AG04450 (cell line): ENCODE measurements around the gene ZC3H18. TPM values are rescaled to one million over a fixed set of nuclear protein-coding genes. Genes with fewer than 3 reads are reported as not detected.

Experiments
- CTCF ChIA-PET: fragments of 300-600, 350-600 bp; formaldehyde crosslinking; extraction: SDS; loops from one replicate; lab custom pipeline; 2022; ENCODE audit warnings: antibody characterized with exemption, inconsistent platforms; lab: Charles Lee
- POLR2A ChIA-PET: fragments of 350-600 bp; formaldehyde crosslinking; extraction: SDS; loops from one replicate; lab custom pipeline; 2021; ENCODE audit warnings: antibody characterized with exemption, inconsistent platforms; lab: Yijun Ruan, JAX
- DNase-seq: peaks from one replicate; pipeline ENCODE4 v3.0.0-alpha.2; 2011; ENCODE audit warnings: low read depth, low spot score
- H3K27ac ChIP-seq: one replicate; pipeline ENCODE4 v1.5.1; 2012; ENCODE audit warnings: low read depth, low read length, control low read depth
- H3K27me3 ChIP-seq: one replicate; pipeline ENCODE4 v1.6.0; 2012; ENCODE audit warnings: low read length; ENCODE audit not compliant: control insufficient read depth, insufficient read depth
- H3K4me3 ChIP-seq: 2 replicates; pipeline ENCODE4 v1.5.1; 2011; ENCODE audit warnings: mild to moderate bottlenecking, low read depth, low read length, control low read depth
- H3K9me3 ChIP-seq: 2 replicates; pipeline ENCODE4 v1.5.1; 2012; ENCODE audit warnings: low read length; ENCODE audit not compliant: control insufficient read depth, insufficient read depth
- polyA plus RNA-seq: library from polyadenylated mRNA; depleted of rRNA; stranded (reverse); fragments of >200 nt; gene quantifications from 2 replicates; pipeline ENCODE4 v1.2.3, GENCODE V29; 2011
- TF ChIP-seq, protein P1 (sequence below): IDR thresholded peaks from 2 replicates; pipeline ENCODE4 v1.5.1; 2011; ENCODE audit warnings: low read depth, low read length, control low read depth, inconsistent platforms

ZC3H18 gene
- polyA plus RNA-seq, 1 experiment: 10.1 TPM

DNA sequence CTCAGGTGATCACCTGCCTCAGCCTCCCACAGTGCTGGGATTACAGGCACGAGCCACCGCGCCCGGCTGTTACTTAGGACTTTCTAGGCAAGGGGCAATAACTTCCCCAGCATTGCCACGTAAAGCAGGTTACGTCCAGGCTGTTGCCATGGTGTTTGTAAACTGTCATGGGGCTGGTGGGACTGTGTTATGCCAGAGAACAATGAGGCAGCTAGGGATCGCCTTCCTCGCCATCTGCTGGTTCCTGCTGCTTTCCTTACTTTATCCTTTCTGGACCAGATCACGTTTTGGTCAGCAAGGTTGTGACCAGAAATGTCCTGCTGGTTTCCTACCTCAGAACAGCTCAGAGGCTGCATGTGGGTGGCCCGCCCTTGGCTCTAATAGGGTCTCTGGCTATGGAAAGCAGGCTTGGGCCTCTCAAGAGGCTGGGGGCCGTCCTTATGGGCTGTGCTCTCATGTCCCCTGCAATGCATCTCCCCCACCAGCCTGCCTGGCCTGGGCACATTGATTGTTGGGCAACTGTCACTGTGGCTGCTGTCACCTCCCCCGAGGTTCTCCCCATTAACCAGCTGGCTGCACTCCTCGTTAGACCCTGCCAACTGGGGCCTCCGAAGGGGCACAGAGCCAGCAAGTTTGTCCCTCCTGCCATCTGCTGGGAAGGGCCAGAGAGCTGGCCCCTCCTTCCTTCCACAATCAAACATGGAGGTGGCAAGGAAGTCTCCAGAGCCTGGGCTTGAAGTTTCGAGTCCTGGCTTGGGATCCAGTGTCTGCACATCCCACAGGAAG lies 28.2 kb upstream of the ZC3H18 start:
- H3K27me3 ChIP-seq: peaks cover 49% of the 10 kb centered on the region
- H3K4me3 ChIP-seq: no peak overlapping the region
- ChIA-PET POLR2A (no interaction called here), CTCF (no interaction called here)
- TF ChIP-seq, protein P1, sequence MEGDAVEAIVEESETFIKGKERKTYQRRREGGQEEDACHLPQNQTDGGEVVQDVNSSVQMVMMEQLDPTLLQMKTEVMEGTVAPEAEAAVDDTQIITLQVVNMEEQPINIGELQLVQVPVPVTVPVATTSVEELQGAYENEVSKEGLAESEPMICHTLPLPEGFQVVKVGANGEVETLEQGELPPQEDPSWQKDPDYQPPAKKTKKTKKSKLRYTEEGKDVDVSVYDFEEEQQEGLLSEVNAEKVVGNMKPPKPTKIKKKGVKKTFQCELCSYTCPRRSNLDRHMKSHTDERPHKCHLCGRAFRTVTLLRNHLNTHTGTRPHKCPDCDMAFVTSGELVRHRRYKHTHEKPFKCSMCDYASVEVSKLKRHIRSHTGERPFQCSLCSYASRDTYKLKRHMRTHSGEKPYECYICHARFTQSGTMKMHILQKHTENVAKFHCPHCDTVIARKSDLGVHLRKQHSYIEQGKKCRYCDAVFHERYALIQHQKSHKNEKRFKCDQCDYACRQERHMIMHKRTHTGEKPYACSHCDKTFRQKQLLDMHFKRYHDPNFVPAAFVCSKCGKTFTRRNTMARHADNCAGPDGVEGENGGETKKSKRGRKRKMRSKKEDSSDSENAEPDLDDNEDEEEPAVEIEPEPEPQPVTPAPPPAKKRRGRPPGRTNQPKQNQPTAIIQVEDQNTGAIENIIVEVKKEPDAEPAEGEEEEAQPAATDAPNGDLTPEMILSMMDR: no peak
- no peak overlapping the region for H3K27ac ChIP-seq
- H3K9me3 ChIP-seq: peaks cover 49% of the 10 kb centered on the region
- no peak for DNase-seq

DNA sequence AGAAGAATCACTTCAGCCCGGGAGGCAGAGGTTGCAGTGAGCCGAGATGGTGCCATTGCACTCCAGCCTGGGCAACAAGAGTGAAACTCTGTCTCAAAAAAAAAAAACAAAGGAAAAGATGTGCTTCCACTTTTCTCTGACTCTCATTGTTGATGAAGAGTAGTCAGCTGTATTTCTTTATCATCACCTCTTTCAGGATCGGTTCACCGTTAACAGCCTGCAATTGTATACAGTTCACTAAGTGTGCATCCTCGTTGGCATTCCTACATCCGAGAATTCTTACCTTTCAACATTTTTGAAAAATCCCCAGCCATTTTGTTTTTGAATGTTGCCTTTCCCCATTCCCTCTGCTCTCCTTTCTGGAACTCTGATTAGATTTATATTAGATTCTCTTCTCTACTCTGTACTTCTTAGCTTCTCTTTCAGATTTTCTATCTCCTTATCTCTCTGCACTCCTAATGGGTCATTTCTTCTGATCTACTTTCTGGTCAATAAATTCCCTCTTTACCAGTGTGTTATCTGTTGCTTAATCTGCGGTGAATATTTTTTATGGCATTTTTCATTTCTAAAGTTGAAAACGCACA lies 26.9 kb upstream of the ZC3H18 start:
- Histone ChIP-seq H3K4me3 (no peak overlapping the region), H3K27me3 (peaks cover 53% of the 10 kb centered on the region), H3K9me3 (peaks cover 48% of the 10 kb centered on the region), H3K27ac (no peak overlapping the region)
- CTCF ChIA-PET: no interaction called here
- POLR2A ChIA-PET: no interaction called here
- TF ChIP-seq, protein P1: no peak
- no peak for DNase-seq

DNA sequence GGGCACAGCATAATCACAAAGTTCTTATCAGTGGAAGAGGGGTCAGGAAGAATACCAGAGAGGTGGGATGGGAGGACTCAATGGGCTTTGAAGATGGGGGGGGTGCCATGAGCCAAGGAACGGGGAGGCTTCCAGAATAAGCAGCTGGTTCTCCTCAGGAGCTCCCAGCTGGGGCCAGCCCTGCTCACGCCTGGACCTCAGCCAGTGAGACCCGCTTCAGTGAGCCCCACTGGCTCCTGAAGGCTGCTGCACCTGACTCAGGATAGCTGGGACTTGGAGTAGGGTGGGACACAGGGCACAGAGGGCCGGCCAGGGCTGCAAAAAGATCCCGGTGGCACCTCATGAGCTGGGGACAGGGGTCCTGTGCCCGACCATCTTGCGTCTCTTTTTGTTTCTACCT lies 24.4 kb upstream of the ZC3H18 start:
- H3K27me3 ChIP-seq: peaks cover 39% of the 10 kb centered on the region
- TF ChIP-seq, protein P1: no peak
- no peak for DNase-seq
- peaks cover 43% of the 10 kb centered on the region for H3K9me3 ChIP-seq
- ChIA-PET POLR2A (interaction anchor here (0.6 kb wide), 1 partner anchor 121 kb away, joined by 5 read pairs; no protein-coding TSS in a partner anchor), CTCF (interaction anchor here (0.7 to 1.2 kb wide), 2 partner anchors 13 to 20 kb away, joined by 3 to 4 read pairs; no protein-coding TSS in a partner anchor)
- H3K27ac ChIP-seq: no peak overlapping the region
- H3K4me3 ChIP-seq: no peak overlapping the region

DNA sequence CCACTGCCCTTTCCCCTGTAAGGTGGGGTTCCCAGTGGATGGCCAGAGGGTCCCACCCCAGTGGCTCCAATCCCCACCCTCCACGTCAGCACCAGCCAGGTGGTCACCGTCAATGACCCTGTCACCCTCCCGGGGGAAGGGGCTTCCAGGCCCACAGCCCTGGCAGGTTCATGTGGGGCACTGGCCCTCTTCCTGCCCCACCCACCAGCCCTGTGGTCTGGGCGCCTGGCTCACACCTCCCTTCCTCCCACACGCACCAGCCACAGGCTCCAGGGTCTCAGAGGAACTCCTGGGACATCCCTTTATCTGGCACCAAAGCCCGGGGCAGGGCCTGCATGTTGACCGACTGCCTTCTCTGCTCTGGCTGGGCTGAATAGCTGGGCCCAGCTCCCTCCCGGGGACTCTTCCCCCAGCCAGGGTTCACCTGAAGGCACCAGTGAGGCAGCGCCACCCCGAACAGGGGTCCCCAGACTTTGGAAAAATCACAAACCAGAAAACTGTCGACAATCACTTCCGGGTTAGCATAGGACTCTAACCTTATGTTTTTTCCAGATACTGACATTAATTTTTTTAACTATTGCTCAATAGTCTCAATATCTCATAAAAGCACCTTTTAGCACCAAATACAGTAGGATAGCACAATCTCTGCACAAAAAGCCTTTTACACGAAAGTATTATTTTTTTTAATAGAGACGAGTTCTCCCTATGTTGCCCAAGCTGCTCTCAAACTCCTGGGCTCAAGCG lies 21.9 kb upstream of the ZC3H18 start:
- ChIA-PET POLR2A (no interaction called here), CTCF (no interaction called here)
- H3K27me3 ChIP-seq: peaks cover 42% of the 10 kb centered on the region
- H3K27ac ChIP-seq: no peak overlapping the region
- TF ChIP-seq, protein P1: no peak
- peaks cover 22% of the 10 kb centered on the region for H3K9me3 ChIP-seq
- DNase-seq: no peak
- no peak overlapping the region for H3K4me3 ChIP-seq
